SK-N-SH treated with all-trans-retinoic acid at 6 μM for 48 hours (cell line): ENCODE measurements around the gene C22orf39.

ENCODE experiments used
- CSDC2 ChIP-seq: fragments of 250-450 bp; sonication (Bioruptor Pico); IDR thresholded peaks from 2 replicates; pipeline ENCODE4 v1.5.0; 2020; ENCODE audit warnings: mild to moderate bottlenecking, moderate library complexity
- GLIS3 ChIP-seq: fragments of 250-450 bp; sonication (Bioruptor Pico); IDR thresholded peaks from 2 replicates; pipeline ENCODE4 v1.5.0; 2020; ENCODE audit warnings: mild to moderate bottlenecking, moderate library complexity
- TCF4 ChIP-seq: fragments of 250-450 bp; sonication (Bioruptor Pico); IDR thresholded peaks from 2 replicates; pipeline ENCODE4 v1.8.0; 2021; ENCODE audit warnings: mild to moderate bottlenecking, moderate library complexity, borderline replicate concordance
- ZFP30 ChIP-seq: fragments of 450-650 bp; formaldehyde crosslinking; IDR thresholded peaks from 2 replicates; pipeline ENCODE4 v1.5.0; 2022; ENCODE audit warnings: mild to moderate bottlenecking, moderate library complexity
- ZNF565 ChIP-seq: fragments of 450-650 bp; formaldehyde crosslinking; conservative IDR thresholded peaks from 2 replicates; pipeline ENCODE4 v1.5.0; 2020; ENCODE audit warnings: low read depth, mild to moderate bottlenecking, moderate library complexity
- ZNF70 ChIP-seq: fragments of 450-650 bp; formaldehyde crosslinking; IDR thresholded peaks from 2 replicates; pipeline ENCODE4 v1.5.0; 2020; ENCODE audit warnings: mild to moderate bottlenecking, moderate library complexity
- ZNF8 ChIP-seq: fragments of 450-650 bp; formaldehyde crosslinking; IDR thresholded peaks from 2 replicates; pipeline ENCODE4 v1.5.0; 2020; ENCODE audit warnings: mild to moderate bottlenecking, moderate library complexity
- TF ChIP-seq, protein P1 (sequence below): fragments of 250-450 bp; sonication (Bioruptor Pico); IDR thresholded peaks from 2 replicates; pipeline ENCODE4 v1.8.0; 2020; ENCODE audit warnings: mild to moderate bottlenecking, moderate library complexity, borderline replicate concordance
- TF ChIP-seq, protein P2 (sequence below): fragments of 250-450 bp; sonication (Bioruptor Pico); IDR thresholded peaks from 2 replicates; pipeline ENCODE4 v1.5.0; 2020; ENCODE audit warnings: mild to moderate bottlenecking, moderate library complexity

DNA sequence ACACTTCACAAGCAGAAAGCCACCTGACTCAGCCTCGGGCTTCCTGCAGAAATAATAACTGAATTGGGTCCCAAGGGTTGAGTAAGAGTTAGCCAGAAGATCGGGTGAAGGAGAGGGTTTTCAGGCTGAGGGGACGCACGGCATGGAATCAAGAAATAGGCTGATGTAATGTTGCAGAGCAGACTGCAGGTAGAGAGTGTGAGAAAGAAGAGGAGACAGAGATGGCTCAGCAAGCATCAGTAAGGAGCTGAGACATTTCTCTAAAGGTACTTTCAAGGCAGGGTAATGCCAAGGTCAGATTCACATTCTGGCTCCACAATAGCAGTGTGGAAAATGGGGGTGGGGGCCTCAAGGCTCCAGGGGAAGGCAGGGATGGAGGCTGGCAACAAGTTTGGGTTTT, 34.6 kb downstream of the C22orf39 start:
- no peak for TF ChIP-seq ZNF8 (CRISPR knock-in tag)
- TF ChIP-seq GLIS3 (CRISPR knock-in tag): no peak
- TF ChIP-seq, protein P1, sequence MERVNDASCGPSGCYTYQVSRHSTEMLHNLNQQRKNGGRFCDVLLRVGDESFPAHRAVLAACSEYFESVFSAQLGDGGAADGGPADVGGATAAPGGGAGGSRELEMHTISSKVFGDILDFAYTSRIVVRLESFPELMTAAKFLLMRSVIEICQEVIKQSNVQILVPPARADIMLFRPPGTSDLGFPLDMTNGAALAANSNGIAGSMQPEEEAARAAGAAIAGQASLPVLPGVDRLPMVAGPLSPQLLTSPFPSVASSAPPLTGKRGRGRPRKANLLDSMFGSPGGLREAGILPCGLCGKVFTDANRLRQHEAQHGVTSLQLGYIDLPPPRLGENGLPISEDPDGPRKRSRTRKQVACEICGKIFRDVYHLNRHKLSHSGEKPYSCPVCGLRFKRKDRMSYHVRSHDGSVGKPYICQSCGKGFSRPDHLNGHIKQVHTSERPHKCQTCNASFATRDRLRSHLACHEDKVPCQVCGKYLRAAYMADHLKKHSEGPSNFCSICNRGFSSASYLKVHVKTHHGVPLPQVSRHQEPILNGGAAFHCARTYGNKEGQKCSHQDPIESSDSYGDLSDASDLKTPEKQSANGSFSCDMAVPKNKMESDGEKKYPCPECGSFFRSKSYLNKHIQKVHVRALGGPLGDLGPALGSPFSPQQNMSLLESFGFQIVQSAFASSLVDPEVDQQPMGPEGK: no peak
- TF ChIP-seq ZNF565: no peak
- no peak for TF ChIP-seq ZNF70 (CRISPR knock-in tag)
- no peak for TF ChIP-seq TCF4
- TF ChIP-seq CSDC2: no peak
- no peak for TF ChIP-seq ZFP30 (CRISPR knock-in tag)
- TF ChIP-seq, protein P2, sequence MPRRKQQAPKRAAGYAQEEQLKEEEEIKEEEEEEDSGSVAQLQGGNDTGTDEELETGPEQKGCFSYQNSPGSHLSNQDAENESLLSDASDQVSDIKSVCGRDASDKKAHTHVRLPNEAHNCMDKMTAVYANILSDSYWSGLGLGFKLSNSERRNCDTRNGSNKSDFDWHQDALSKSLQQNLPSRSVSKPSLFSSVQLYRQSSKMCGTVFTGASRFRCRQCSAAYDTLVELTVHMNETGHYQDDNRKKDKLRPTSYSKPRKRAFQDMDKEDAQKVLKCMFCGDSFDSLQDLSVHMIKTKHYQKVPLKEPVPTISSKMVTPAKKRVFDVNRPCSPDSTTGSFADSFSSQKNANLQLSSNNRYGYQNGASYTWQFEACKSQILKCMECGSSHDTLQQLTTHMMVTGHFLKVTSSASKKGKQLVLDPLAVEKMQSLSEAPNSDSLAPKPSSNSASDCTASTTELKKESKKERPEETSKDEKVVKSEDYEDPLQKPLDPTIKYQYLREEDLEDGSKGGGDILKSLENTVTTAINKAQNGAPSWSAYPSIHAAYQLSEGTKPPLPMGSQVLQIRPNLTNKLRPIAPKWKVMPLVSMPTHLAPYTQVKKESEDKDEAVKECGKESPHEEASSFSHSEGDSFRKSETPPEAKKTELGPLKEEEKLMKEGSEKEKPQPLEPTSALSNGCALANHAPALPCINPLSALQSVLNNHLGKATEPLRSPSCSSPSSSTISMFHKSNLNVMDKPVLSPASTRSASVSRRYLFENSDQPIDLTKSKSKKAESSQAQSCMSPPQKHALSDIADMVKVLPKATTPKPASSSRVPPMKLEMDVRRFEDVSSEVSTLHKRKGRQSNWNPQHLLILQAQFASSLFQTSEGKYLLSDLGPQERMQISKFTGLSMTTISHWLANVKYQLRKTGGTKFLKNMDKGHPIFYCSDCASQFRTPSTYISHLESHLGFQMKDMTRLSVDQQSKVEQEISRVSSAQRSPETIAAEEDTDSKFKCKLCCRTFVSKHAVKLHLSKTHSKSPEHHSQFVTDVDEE (CRISPR knock-in tag): no peak
